IMR-90 (cell line): Measurements from ENCODE around the gene ADAM12. TPM values are rescaled to one million over a fixed set of nuclear protein-coding genes. Genes with fewer than 3 reads are reported as not detected.

Experiments
- ATAC-seq: fragments of 200-7000 bp; cut with Tn5 transposase; 2 replicates; pipeline ENCODE4 v1.9.1; 2020; ENCODE audit warnings: low read depth, mild to moderate bottlenecking, moderate library complexity
- BruUV-seq: library from RNA; stranded (reverse); fragments of 400-500 nt; replicated peaks from 2 replicates; lab custom pipeline; 2021; lab: Mats Ljungman, UMichigan
- CTCF ChIA-PET: fragments of 300-600 bp; formaldehyde crosslinking; extraction: SDS; loops from one replicate; lab custom pipeline; 2021; ENCODE audit warnings: antibody characterized with exemption; lab: Yijun Ruan, JAX
- POLR2A ChIA-PET: fragments of 300-600 bp; sonication (Branson Sonifier 250); formaldehyde crosslinking; loops from one replicate; lab custom pipeline; 2022; ENCODE audit warnings: antibody characterized with exemption; ENCODE audit not compliant: unreplicated experiment; lab: Charles Lee
- DNase-seq: peaks from one replicate; pipeline ENCODE4 v3.0.0; 2013
- H2AFZ ChIP-seq: replicated peaks from 2 replicates; pipeline ENCODE3; 2013; ENCODE audit warnings: low read length, mild to moderate bottlenecking; ENCODE audit not compliant: poor library complexity
- H2AK5ac ChIP-seq: 2 replicates; pipeline ENCODE4 v1.6.1; 2013; ENCODE audit warnings: low read depth, low read length, inconsistent platforms
- H2AK9ac ChIP-seq: replicated peaks from 2 replicates; pipeline ENCODE3; 2013; ENCODE audit warnings: mild to moderate bottlenecking, low read depth, low read length, moderate library complexity; ENCODE audit not compliant: poor library complexity
- H2BK120ac ChIP-seq: 2 replicates; pipeline ENCODE4 v1.6.1; 2013; ENCODE audit warnings: low read depth, low read length, inconsistent platforms
- H2BK15ac ChIP-seq: 3 replicates; pipeline ENCODE4 v1.6.1; 2013; ENCODE audit warnings: low read depth, low read length, inconsistent platforms
- H2BK20ac ChIP-seq: 2 replicates; pipeline ENCODE4 v1.6.1; 2013; ENCODE audit warnings: low read depth, mild to moderate bottlenecking, inconsistent platforms, low read length, moderate library complexity
- H2BK5ac ChIP-seq: 2 replicates; pipeline ENCODE4 v1.6.1; 2013; ENCODE audit warnings: mild to moderate bottlenecking, low read depth, low read length, inconsistent platforms; ENCODE audit not compliant: poor library complexity, severe bottlenecking
- H3K14ac ChIP-seq: replicated peaks from 2 replicates; pipeline ENCODE4 v1.6.1; 2013; ENCODE audit warnings: low read depth, low read length, inconsistent platforms
- H3K18ac ChIP-seq: 2 replicates; pipeline ENCODE4 v1.6.1; 2013; ENCODE audit warnings: low read depth, low read length, control low read depth
- H3K23ac ChIP-seq: 2 replicates; pipeline ENCODE4 v1.6.1; 2013; ENCODE audit warnings: low read depth, low read length, inconsistent platforms
- H3K27ac ChIP-seq: 2 replicates; pipeline ENCODE4 v1.5.1; 2013; ENCODE audit warnings: mild to moderate bottlenecking, control low read depth, low read length; ENCODE audit not compliant: insufficient read depth
- H3K27me3 ChIP-seq: 2 replicates; pipeline ENCODE4 v1.6.1; 2013; ENCODE audit warnings: low read length; ENCODE audit not compliant: control insufficient read depth, insufficient read depth
- H3K36me3 ChIP-seq: 2 replicates; pipeline ENCODE4 v1.6.1; 2013; ENCODE audit warnings: low read length, mixed read lengths; ENCODE audit not compliant: control insufficient read depth, insufficient read depth
- H3K4ac ChIP-seq: 2 replicates; pipeline ENCODE4 v1.6.1; 2013; ENCODE audit warnings: low read depth, low read length, inconsistent platforms
- H3K4me1 ChIP-seq: 2 replicates; pipeline ENCODE4 v1.6.1; 2013; ENCODE audit warnings: low read length, mixed read lengths; ENCODE audit not compliant: control insufficient read depth, insufficient read depth
- H3K4me2 ChIP-seq: 2 replicates; pipeline ENCODE4 v1.6.1; 2013; ENCODE audit warnings: low read depth, mild to moderate bottlenecking, control low read depth, low read length, moderate library complexity
- H3K4me3 ChIP-seq: 2 replicates; pipeline ENCODE4 v1.5.1; 2013; ENCODE audit warnings: low read depth, mild to moderate bottlenecking, control low read depth, low read length, moderate library complexity; ENCODE audit not compliant: insufficient read depth
- H3K56ac ChIP-seq: 2 replicates; pipeline ENCODE4 v1.6.1; 2013; ENCODE audit warnings: low read length, inconsistent platforms; ENCODE audit not compliant: insufficient read depth; ENCODE audit errors: extremely low read depth
- H3K79me1 ChIP-seq, 2 experiments: 2 replicates each; pipeline ENCODE4 v1.6.1; 2013; ENCODE audit warnings: low read length in 2 of 2, inconsistent platforms in 1 of 2, low read depth in 1 of 2
- H3K9ac ChIP-seq: 2 replicates; pipeline ENCODE4 v1.6.1; 2013; ENCODE audit warnings: low read depth, low read length, control low read depth
- H3K9me1 ChIP-seq: 2 replicates; pipeline ENCODE4 v1.6.1; 2013; ENCODE audit warnings: low read length, inconsistent platforms; ENCODE audit not compliant: insufficient read depth
- H3K9me3 ChIP-seq: 2 replicates; pipeline ENCODE4 v1.6.1; 2013; ENCODE audit warnings: low read length; ENCODE audit not compliant: control insufficient read depth, insufficient read depth
- H4K20me1 ChIP-seq: 2 replicates; pipeline ENCODE4 v1.6.1; 2013; ENCODE audit warnings: low read length, inconsistent platforms; ENCODE audit not compliant: insufficient read depth
- H4K5ac ChIP-seq: 2 replicates; pipeline ENCODE4 v1.6.1; 2013; ENCODE audit warnings: mild to moderate bottlenecking, low read depth, low read length, control low read depth
- H4K8ac ChIP-seq, 2 experiments: 2 replicates each; pipeline ENCODE4 v1.6.1; 2013; ENCODE audit warnings: low read depth in 2 of 2, low read length in 2 of 2, control low read depth in 1 of 2, inconsistent platforms in 1 of 2
- H4K91ac ChIP-seq: 2 replicates; pipeline ENCODE4 v1.6.1; 2013; ENCODE audit warnings: low read depth, low read length, inconsistent platforms; ENCODE audit not compliant: insufficient read depth
- BHLHE40 ChIP-seq: fragments of 150-350 bp; IDR thresholded peaks from 2 replicates; pipeline ENCODE4 v1.6.1; 2016; ENCODE audit warnings: mild to moderate bottlenecking, low read depth, low read length
- MAZ ChIP-seq: IDR thresholded peaks from 2 replicates; pipeline ENCODE4 v1.6.1; 2012; ENCODE audit warnings: low read depth, mild to moderate bottlenecking, low read length, improper control_type of control experiment, moderate library complexity, borderline replicate concordance
- NFE2L2 ChIP-seq: fragments of 150-350 bp; IDR thresholded peaks from 2 replicates; pipeline ENCODE4 v1.6.1; 2016; ENCODE audit warnings: low read depth, mild to moderate bottlenecking, low read length
- POLR2A ChIP-seq: IDR thresholded peaks from 2 replicates; pipeline ENCODE4 v1.6.1; 2012; ENCODE audit warnings: mild to moderate bottlenecking, low read depth, low read length
- RAD21 ChIP-seq: IDR thresholded peaks from 2 replicates; pipeline ENCODE4 v1.6.1; 2012; ENCODE audit warnings: low read length, improper control_type of control experiment
- RFX5 ChIP-seq: IDR thresholded peaks from 2 replicates; pipeline ENCODE4 v1.8.0; 2012; ENCODE audit warnings: low read depth, mild to moderate bottlenecking, low read length, moderate library complexity
- SMC3 ChIP-seq: fragments of 150-350 bp; IDR thresholded peaks from 2 replicates; pipeline ENCODE4 v1.6.1; 2016; ENCODE audit warnings: low read depth, mild to moderate bottlenecking, antibody characterized with exemption, low read length, moderate library complexity
- WGBS, 2 experiments: methylation state at CpG; one replicate each; pipeline versions ENCODE4 v1.1.5 to v1.1.7; 2013; ENCODE audit warnings: missing lambda C conversion rate in 2 of 2; ENCODE audit not compliant: insufficient read length in 1 of 2; ENCODE audit errors: extremely low coverage in 2 of 2; 5-methylcytosine and 5-hydroxymethylcytosine counted together
- dilution Hi-C: fragments of 300-500 bp; cut with HindIII; formaldehyde crosslinking; loops from one replicate; pipeline ENCODE4 v1.14.3; 2018; ENCODE audit warnings: low sequenced_read_pairs; ENCODE audit not compliant: unreplicated experiment
- in situ Hi-C: fragments of 300-500 bp; cut with MboI; formaldehyde crosslinking; loops from 3 replicates; pipeline ENCODE4 v1.14.3; 2019; ENCODE audit warnings: low sequenced_read_pairs, inconsistent platforms, mixed read lengths
- intact Hi-C: fragments of 100-400 bp; cut with micrococcal nuclease; formaldehyde crosslinking; loops from 2 replicates; pipeline ENCODE4 v1.10.0; 2022
- polyA plus RNA-seq, 3 experiments: library from polyadenylated mRNA; depleted of rRNA; stranded (reverse); fragments of >200 nt; gene quantifications; 2 replicates each; pipeline ENCODE4 v1.2.3, GENCODE V29; 2012; ENCODE audit warnings: low replicate concordance in 1 of 3
- total RNA-seq: library from RNA; depleted of rRNA; stranded (reverse); fragments of >200 nt; gene quantifications from 2 replicates; pipeline ENCODE4 v1.2.3, GENCODE V29; 2012
- TF ChIP-seq, protein P1 (sequence below): fragments of 150-350 bp; IDR thresholded peaks from 2 replicates; pipeline ENCODE4 v1.6.1; 2016; ENCODE audit warnings: low read depth, mild to moderate bottlenecking, low read length, moderate library complexity, borderline replicate concordance
- TF ChIP-seq, protein P2 (sequence below): conservative IDR thresholded peaks from 2 replicates; pipeline ENCODE4 v1.5.1; 2012; ENCODE audit warnings: mild to moderate bottlenecking, low read depth, low read length, improper control_type of control experiment

Gene ADAM12
- total and polyA plus RNA-seq, 2 of the 4 experiments (the other 2 are of a cell fraction), result 9.6 to 10.2 TPM

DNA sequence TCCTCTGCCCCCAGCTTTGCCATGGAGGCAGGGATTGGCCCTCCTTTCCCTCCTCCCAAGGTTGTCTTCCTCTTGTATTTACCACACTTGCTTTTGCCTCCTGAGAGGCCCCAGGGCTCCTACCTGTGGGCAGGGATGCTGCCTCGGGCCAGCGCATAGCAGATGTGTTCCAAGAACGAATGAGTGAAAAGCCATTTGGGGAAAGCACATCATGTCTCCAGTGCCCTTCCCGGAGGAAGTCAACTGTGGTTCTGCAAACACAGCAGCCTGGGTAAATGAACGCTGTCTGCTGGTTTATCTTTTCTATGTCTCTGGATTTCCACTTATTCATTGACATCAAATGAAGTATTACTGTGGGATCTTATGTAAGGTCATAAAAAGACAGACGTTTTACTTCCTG lies 330.2 kb downstream of the ADAM12 start:
- H4K91ac ChIP-seq, result no peak overlapping the region
- no peak overlapping the region for H3K23ac ChIP-seq
- no peaks in the 10 kb centered on the region for H3K79me1 ChIP-seq
- no peak overlapping the region for H4K5ac ChIP-seq
- H3K4me2 ChIP-seq, result no peak overlapping the region
- CTCF ChIA-PET, result no interaction called here
- no peak overlapping the region for H3K14ac ChIP-seq
- no TSS peak for BruUV-seq
- no peak overlapping the region for H3K27ac ChIP-seq
- H3K9ac ChIP-seq, result no peak overlapping the region
- H2BK5ac ChIP-seq, result no peak overlapping the region
- no peak overlapping the region for H2BK120ac ChIP-seq
- TF ChIP-seq RFX5 (no peak), BHLHE40 (no peak), SMC3 (no peak), NFE2L2 (no peak), POLR2A (no peak), MAZ (no peak), RAD21 (no peak)
- TF ChIP-seq, protein P1, sequence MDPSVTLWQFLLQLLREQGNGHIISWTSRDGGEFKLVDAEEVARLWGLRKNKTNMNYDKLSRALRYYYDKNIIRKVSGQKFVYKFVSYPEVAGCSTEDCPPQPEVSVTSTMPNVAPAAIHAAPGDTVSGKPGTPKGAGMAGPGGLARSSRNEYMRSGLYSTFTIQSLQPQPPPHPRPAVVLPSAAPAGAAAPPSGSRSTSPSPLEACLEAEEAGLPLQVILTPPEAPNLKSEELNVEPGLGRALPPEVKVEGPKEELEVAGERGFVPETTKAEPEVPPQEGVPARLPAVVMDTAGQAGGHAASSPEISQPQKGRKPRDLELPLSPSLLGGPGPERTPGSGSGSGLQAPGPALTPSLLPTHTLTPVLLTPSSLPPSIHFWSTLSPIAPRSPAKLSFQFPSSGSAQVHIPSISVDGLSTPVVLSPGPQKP, result no peak
- TF ChIP-seq, protein P2, sequence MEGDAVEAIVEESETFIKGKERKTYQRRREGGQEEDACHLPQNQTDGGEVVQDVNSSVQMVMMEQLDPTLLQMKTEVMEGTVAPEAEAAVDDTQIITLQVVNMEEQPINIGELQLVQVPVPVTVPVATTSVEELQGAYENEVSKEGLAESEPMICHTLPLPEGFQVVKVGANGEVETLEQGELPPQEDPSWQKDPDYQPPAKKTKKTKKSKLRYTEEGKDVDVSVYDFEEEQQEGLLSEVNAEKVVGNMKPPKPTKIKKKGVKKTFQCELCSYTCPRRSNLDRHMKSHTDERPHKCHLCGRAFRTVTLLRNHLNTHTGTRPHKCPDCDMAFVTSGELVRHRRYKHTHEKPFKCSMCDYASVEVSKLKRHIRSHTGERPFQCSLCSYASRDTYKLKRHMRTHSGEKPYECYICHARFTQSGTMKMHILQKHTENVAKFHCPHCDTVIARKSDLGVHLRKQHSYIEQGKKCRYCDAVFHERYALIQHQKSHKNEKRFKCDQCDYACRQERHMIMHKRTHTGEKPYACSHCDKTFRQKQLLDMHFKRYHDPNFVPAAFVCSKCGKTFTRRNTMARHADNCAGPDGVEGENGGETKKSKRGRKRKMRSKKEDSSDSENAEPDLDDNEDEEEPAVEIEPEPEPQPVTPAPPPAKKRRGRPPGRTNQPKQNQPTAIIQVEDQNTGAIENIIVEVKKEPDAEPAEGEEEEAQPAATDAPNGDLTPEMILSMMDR, result no peak
- H3K27me3 ChIP-seq, result peaks cover 21% of the 10 kb centered on the region
- H3K4me3 ChIP-seq, result no peak overlapping the region
- no peak overlapping the region for H4K8ac ChIP-seq
- ATAC-seq, result no peak
- no peak for DNase-seq
- dilution Hi-C loops, result no loop called here
- peaks cover 3% of the 10 kb centered on the region; the same call in 1 of the 2 replicates for H3K9me3 ChIP-seq
- H4K20me1 ChIP-seq, result no peaks in the 10 kb centered on the region
- H3K4me1 ChIP-seq, result peaks cover 20% of the 10 kb centered on the region
- H2AK9ac ChIP-seq, result no peak overlapping the region
- no peak overlapping the region for H3K56ac ChIP-seq
- in situ Hi-C loops, result no loop called here
- H3K36me3 ChIP-seq, result no peaks in the 10 kb centered on the region
- no peak overlapping the region for H2BK20ac ChIP-seq
- intact Hi-C loops, result no loop called here
- H2AFZ ChIP-seq, result no peak overlapping the region
- no peak overlapping the region; the same call in 1 of the 2 replicates for H3K4ac ChIP-seq
- H2AK5ac ChIP-seq, result no peak overlapping the region
- H3K9me1 ChIP-seq, result peaks cover 19% of the 10 kb centered on the region
- no peak overlapping the region for H3K18ac ChIP-seq
- H2BK15ac ChIP-seq, result no peak overlapping the region
- POLR2A ChIA-PET, result no interaction called here
- WGBS, 2 experiments, result 90% methylated on average over 2 of the region's 6 CpGs; no CpG with 5 or more reads in 1 of the 2 experiments
